Testis (tissue), 2 donors: ENCODE measurements around the gene DUSP8.

ENCODE experiments used
- POLR2A ChIP-seq: fragments of 450-650 bp; IDR thresholded peaks from one replicate; pipeline ENCODE4 v1.6.1; 2017; ENCODE audit warnings: antibody characterized with exemption, mild to moderate bottlenecking, moderate library complexity
- TF ChIP-seq, protein P1 (sequence below), 3 experiments: fragments of 450-650 bp in 2 of 3; fragments of 200-600 bp in 1 of 3; sonication (generic) in 1 of 3; IDR thresholded peaks; one replicate each; pipeline ENCODE4 v1.5.1; 2016 to 2019; ENCODE audit warnings: antibody characterized with exemption in 3 of 3, mild to moderate bottlenecking in 2 of 3, moderate library complexity in 1 of 3

DNA sequence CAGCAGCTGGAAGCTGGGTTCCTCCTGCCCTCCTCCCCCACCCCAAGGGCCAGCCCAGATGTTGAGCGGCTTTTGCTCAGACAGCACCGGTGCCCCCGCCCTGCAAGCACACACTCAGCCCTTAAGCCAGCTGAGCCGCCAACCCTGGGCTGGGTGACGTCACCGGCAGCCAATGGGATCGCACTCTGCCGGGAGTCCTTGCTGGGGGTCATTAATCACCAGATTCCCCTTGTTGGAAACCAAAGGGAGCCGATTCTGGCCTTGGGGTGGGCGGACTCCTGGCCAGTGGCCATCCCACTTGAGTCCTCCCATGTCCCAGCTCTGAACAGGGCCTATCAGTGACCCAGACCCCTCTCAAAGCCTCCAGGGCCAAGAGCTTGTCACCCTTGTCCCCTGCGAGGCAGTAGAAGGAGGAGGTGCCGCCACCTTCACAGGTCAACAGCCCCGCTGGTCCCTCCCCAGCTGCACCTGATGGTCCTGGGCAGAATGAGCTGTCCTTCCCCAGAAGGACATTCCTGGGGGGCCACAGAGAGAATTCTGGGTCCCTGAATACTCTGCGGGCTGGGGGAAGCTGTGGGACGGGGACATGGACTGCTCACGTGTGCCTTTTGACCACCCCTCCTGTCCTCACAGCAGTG is 7.4 kb downstream of the DUSP8 start:
- TF ChIP-seq, protein P1, sequence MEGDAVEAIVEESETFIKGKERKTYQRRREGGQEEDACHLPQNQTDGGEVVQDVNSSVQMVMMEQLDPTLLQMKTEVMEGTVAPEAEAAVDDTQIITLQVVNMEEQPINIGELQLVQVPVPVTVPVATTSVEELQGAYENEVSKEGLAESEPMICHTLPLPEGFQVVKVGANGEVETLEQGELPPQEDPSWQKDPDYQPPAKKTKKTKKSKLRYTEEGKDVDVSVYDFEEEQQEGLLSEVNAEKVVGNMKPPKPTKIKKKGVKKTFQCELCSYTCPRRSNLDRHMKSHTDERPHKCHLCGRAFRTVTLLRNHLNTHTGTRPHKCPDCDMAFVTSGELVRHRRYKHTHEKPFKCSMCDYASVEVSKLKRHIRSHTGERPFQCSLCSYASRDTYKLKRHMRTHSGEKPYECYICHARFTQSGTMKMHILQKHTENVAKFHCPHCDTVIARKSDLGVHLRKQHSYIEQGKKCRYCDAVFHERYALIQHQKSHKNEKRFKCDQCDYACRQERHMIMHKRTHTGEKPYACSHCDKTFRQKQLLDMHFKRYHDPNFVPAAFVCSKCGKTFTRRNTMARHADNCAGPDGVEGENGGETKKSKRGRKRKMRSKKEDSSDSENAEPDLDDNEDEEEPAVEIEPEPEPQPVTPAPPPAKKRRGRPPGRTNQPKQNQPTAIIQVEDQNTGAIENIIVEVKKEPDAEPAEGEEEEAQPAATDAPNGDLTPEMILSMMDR (IDR thresholded peaks at IDR 0.05) = no peak
- TF ChIP-seq POLR2A = no peak
